A549 (cell line): ENCODE measurements around the gene AADAC. TPM values are rescaled to one million over a fixed set of nuclear protein-coding genes. Genes with fewer than 3 reads are reported as not detected.

Experiments used
- ATAC-seq, 2 experiments: fragments of 200-7000 bp in 1 of 2; fragments of >200 bp in 1 of 2; cut with Nextera tagmentation in 1 of 2; cut with Tn5 transposase in 1 of 2; 3 replicates each; pipeline versions ENCODE4 v1.8.0 to v1.9.1; 2018 to 2020; ENCODE audit warnings: mild to moderate bottlenecking in 1 of 2, moderate library complexity in 1 of 2
- CTCF ChIA-PET: fragments of 300-600 bp; sonication (Branson Sonifier 250); formaldehyde crosslinking; extraction: SDS; loops from one replicate; lab custom pipeline; 2021; ENCODE audit warnings: antibody characterized with exemption, inconsistent platforms; lab: Yijun Ruan, JAX
- POLR2A ChIA-PET: fragments of 350-600 bp; formaldehyde crosslinking; extraction: SDS; loops from one replicate; lab custom pipeline; 2021; ENCODE audit warnings: antibody characterized with exemption, inconsistent platforms; lab: Yijun Ruan, JAX
- DNase-seq, 2 experiments: peaks; one replicate each; pipeline versions ENCODE4 v3.0.0 to v3.0.0-alpha.2; 2011 to 2016; ENCODE audit warnings: low read depth in 1 of 2, low spot score in 1 of 2
- FAIRE-seq: peaks from 2 replicates; lab custom pipeline; 2011; peaks lifted over from hg19 to GRCh38; lab: Jason Lieb, UNC
- H3K27ac ChIP-seq, 2 experiments: fragments of >200 bp; sonication (Bioruptor Twin); formaldehyde crosslinking; 3 replicates each; pipeline ENCODE4 v1.5.1; 2016 to 2017
- H3K4me1 ChIP-seq: fragments of >200 bp; sonication (Bioruptor Twin); formaldehyde crosslinking; 3 replicates; pipeline ENCODE4 v1.6.1; 2016
- H3K4me2 ChIP-seq: fragments of >200 bp; sonication (Bioruptor Twin); formaldehyde crosslinking; 3 replicates; pipeline ENCODE4 v1.6.1; 2016
- H3K4me3 ChIP-seq: fragments of >200 bp; sonication (Bioruptor Twin); formaldehyde crosslinking; 3 replicates; pipeline ENCODE4 v1.5.1; 2016
- H3K9me3 ChIP-seq: fragments of >200 bp; sonication (Bioruptor Twin); formaldehyde crosslinking; 3 replicates; pipeline ENCODE4 v1.6.1; 2016
- ATOH8 ChIP-seq: fragments of 250-450 bp; sonication (Bioruptor Pico); IDR thresholded peaks from 2 replicates; pipeline ENCODE4 v1.5.0; 2020; ENCODE audit warnings: low read depth, mild to moderate bottlenecking, moderate library complexity
- CBX2 ChIP-seq: fragments of 200-600 bp; sonication (generic); IDR thresholded peaks from 2 replicates; pipeline ENCODE4 v1.6.1; 2016; ENCODE audit warnings: low read depth, mild to moderate bottlenecking, borderline replicate concordance
- CEBPB ChIP-seq, 2 experiments: fragments of >200 bp in 1 of 2; sonication (Bioruptor Twin) in 1 of 2; formaldehyde crosslinking in 1 of 2; IDR thresholded peaks; 2 replicates each; pipeline ENCODE4 v1.6.1; 2012 to 2016
- CHD4 ChIP-seq: fragments of 200-600 bp; sonication (generic); IDR thresholded peaks from 2 replicates; pipeline ENCODE4 v1.6.1; 2016; ENCODE audit warnings: antibody characterized with exemption, mild to moderate bottlenecking, borderline replicate concordance
- EHF ChIP-seq: fragments of 250-450 bp; sonication (Bioruptor Pico); IDR thresholded peaks from 2 replicates; pipeline ENCODE4 v1.5.0; 2020; ENCODE audit warnings: mild to moderate bottlenecking
- EP300 ChIP-seq, 2 experiments: fragments of >200 bp; sonication (Bioruptor Twin); formaldehyde crosslinking; IDR thresholded peaks; 2 replicates in 1 of 2; 3 replicates in 1 of 2; pipeline ENCODE4 v1.6.1; 2016 to 2017
- ESRRA ChIP-seq: fragments of 150-350 bp; IDR thresholded peaks from 2 replicates; pipeline ENCODE4 v1.6.1; 2014; ENCODE audit warnings: mild to moderate bottlenecking, low read length, borderline replicate concordance
- FOSB ChIP-seq: fragments of 250-450 bp; sonication (Bioruptor Pico); IDR thresholded peaks from 2 replicates; pipeline ENCODE4 v1.5.0; 2020; ENCODE audit warnings: mild to moderate bottlenecking, moderate library complexity
- FOXS1 ChIP-seq: fragments of 250-450 bp; sonication (Bioruptor Pico); IDR thresholded peaks from 2 replicates; pipeline ENCODE4 v1.5.0; 2020; ENCODE audit warnings: mild to moderate bottlenecking, moderate library complexity
- HMGXB4 ChIP-seq: fragments of 250-450 bp; sonication (Bioruptor Pico); IDR thresholded peaks from 2 replicates; pipeline ENCODE4 v1.5.0; 2021; ENCODE audit warnings: mild to moderate bottlenecking, moderate library complexity, borderline replicate concordance
- HOXA7 ChIP-seq: fragments of 250-450 bp; sonication (Bioruptor Pico); IDR thresholded peaks from 2 replicates; pipeline ENCODE4 v1.5.0; 2020; ENCODE audit warnings: mild to moderate bottlenecking, moderate library complexity
- HOXB13 ChIP-seq: fragments of 250-450 bp; sonication (Bioruptor Pico); IDR thresholded peaks from 2 replicates; pipeline ENCODE4 v1.5.0; 2020; ENCODE audit warnings: low read depth, mild to moderate bottlenecking, moderate library complexity
- HOXB5 ChIP-seq: fragments of 250-450 bp; sonication (Bioruptor Pico); IDR thresholded peaks from 2 replicates; pipeline ENCODE4 v1.5.0; 2020; ENCODE audit warnings: mild to moderate bottlenecking, moderate library complexity
- JUN ChIP-seq, 2 experiments: fragments of >200 bp; sonication (Bioruptor Twin); formaldehyde crosslinking; IDR thresholded peaks; 2 replicates in 1 of 2; 3 replicates in 1 of 2; pipeline ENCODE4 v1.6.1; 2016 to 2017
- JUNB ChIP-seq: fragments of >200 bp; sonication (Bioruptor Twin); formaldehyde crosslinking; IDR thresholded peaks from 2 replicates; pipeline ENCODE4 v1.6.1; 2016
- KDM1A ChIP-seq: fragments of 200-600 bp; sonication (generic); IDR thresholded peaks from 2 replicates; pipeline ENCODE4 v1.6.1; 2016; ENCODE audit warnings: low read depth, mild to moderate bottlenecking
- MAFK ChIP-seq: fragments of 450-650 bp; IDR thresholded peaks from 2 replicates; pipeline ENCODE4 v1.6.1; 2014; ENCODE audit not compliant: partially characterized antibody
- MAZ ChIP-seq: fragments of 150-350 bp; IDR thresholded peaks from 2 replicates; pipeline ENCODE4 v1.6.1; 2014; ENCODE audit warnings: antibody characterized with exemption, low read depth, low read length, borderline replicate concordance
- NPAS2 ChIP-seq: fragments of 250-450 bp; sonication (Bioruptor Pico); IDR thresholded peaks from 2 replicates; pipeline ENCODE4 v1.8.0; 2022; ENCODE audit warnings: mild to moderate bottlenecking, moderate library complexity, borderline replicate concordance
- RAD21 ChIP-seq, 2 experiments: fragments of >200 bp in 1 of 2; sonication (Bioruptor Twin) in 1 of 2; formaldehyde crosslinking in 1 of 2; IDR thresholded peaks in 1 of 2; conservative IDR thresholded peaks in 1 of 2; 2 replicates in 1 of 2; 3 replicates in 1 of 2; pipeline ENCODE4 v1.6.1; 2012 to 2018; ENCODE audit warnings: inconsistent platforms in 1 of 2
- REST ChIP-seq: fragments of 200-600 bp; sonication (generic); IDR thresholded peaks from 2 replicates; pipeline ENCODE4 v1.6.1; 2016; ENCODE audit warnings: antibody characterized with exemption, mild to moderate bottlenecking, moderate library complexity
- RFX5 ChIP-seq: fragments of 450-650 bp; IDR thresholded peaks from 2 replicates; pipeline ENCODE4 v1.7.1; 2014; ENCODE audit warnings: antibody characterized with exemption, mild to moderate bottlenecking, moderate library complexity
- TP53 ChIP-seq: fragments of 250-450 bp; sonication (Bioruptor Pico); IDR thresholded peaks from 2 replicates; pipeline ENCODE4 v1.5.0; 2021; ENCODE audit warnings: mild to moderate bottlenecking, moderate library complexity
- WGBS: methylation state at CpG from one replicate; pipeline ENCODE4 v1.1.6; 2017; ENCODE audit errors: missing lambda C conversion rate; 5-methylcytosine and 5-hydroxymethylcytosine counted together
- polyA plus RNA-seq, 4 experiments: library from polyadenylated mRNA; depleted of rRNA in 3 of 4; stranded (reverse); fragments of >200 nt; fragmentation: RNase III in 1 of 4; extraction: RNeasy Plus Mini Kit Qiagen cat#74134 plus additional on column Dnase treatment in 1 of 4; gene quantifications; 2 replicates in 3 of 4; 3 replicates in 1 of 4; pipeline ENCODE4 v1.2.3, GENCODE V29; 2011 to 2017

The AADAC gene
- polyA plus RNA-seq, 2 of the 4 experiments (the other 2 are of a cell fraction), result 15.3 to 45.0 TPM

- TF ChIP-seq CEBPB (IDR thresholded peaks at IDR 0.05), result peak; percentile 80 to 87
- TF ChIP-seq NPAS2 (CRISPR knock-in tag), result no peak
- no peak for TF ChIP-seq CBX2
- no peak for TF ChIP-seq RFX5
- TF ChIP-seq MAZ, result no peak
- TF ChIP-seq EHF (CRISPR knock-in tag), result no peak
- no peak for TF ChIP-seq HMGXB4 (CRISPR knock-in tag)
- TF ChIP-seq CHD4, result no peak
- no peak for TF ChIP-seq TP53
- peak; percentile 88 for TF ChIP-seq HOXB5 (CRISPR knock-in tag)
- TF ChIP-seq RAD21 (conservative IDR thresholded peaks at IDR 0.05 in 1 of 2, IDR thresholded peaks at IDR 0.05 in 1 of 2), result peak; percentile 15 to 53; a peak in 3 of 5 replicates
- peak; percentile 83 for TF ChIP-seq MAFK
- no peak for TF ChIP-seq ESRRA
- peak; percentile 96 to 98 for TF ChIP-seq EP300 (IDR thresholded peaks at IDR 0.05)
- peak; percentile 99 for TF ChIP-seq JUNB
- TF ChIP-seq FOXS1 (CRISPR knock-in tag), result peak; percentile 22; the same call in 1 of the 2 replicates
- no peak for TF ChIP-seq KDM1A
- TF ChIP-seq HOXB13 (CRISPR knock-in tag), result no peak
Observed at GRCh38 chr3:151766454-151766853, 47.5 kb upstream of the AADAC start (continued).

- H3K9me3 ChIP-seq, result peaks cover 7% of the 10 kb centered on the region; the same call in 2 of the 3 replicates
- WGBS, result 8% methylated on average over 1 of the region's 1 CpG
- peak overlapping the region; percentile 81 to 83 for H3K27ac ChIP-seq
- peak in 1 of 2 experiments; percentile 22; a peak in 1 of 6 replicates for ATAC-seq
- H3K4me3 ChIP-seq, result peak overlapping the region; percentile 69
- TF ChIP-seq ATOH8 (CRISPR knock-in tag), result no peak
- TF ChIP-seq REST, result peak; percentile 15; the same call in 1 of the 2 replicates
- TF ChIP-seq HOXA7 (CRISPR knock-in tag), result peak; percentile 66; the same call in 1 of the 2 replicates
- 0 out of 2 replicates have a peak, but pooled peaks have one; percentile 65 for TF ChIP-seq FOSB (CRISPR knock-in tag)
- TF ChIP-seq JUN (IDR thresholded peaks at IDR 0.05), result 0 out of 5 replicates have a peak, but pooled peaks of 1 of the 2 experiments have one; percentile 21
- ChIA-PET POLR2A (interaction anchor here (0.7 to 2.2 kb wide), 2 partner anchors 69 to 535 kb away, joined by 3 to 5 read pairs; no protein-coding TSS in a partner anchor), CTCF (interaction anchor here (0.7 to 1.8 kb wide), 4 partner anchors 8 to 300 kb away, joined by 3 to 4 read pairs (median 4); no protein-coding TSS in a partner anchor)
- DNase-seq, result peak in 1 of 2 experiments; percentile 63
- FAIRE-seq, result no peak
- H3K4me1 ChIP-seq, result peaks cover 42% of the 10 kb centered on the region
- H3K4me2 ChIP-seq, result peak overlapping the region; percentile 89
Observed at GRCh38 chr3:151768393-151768930, 45.5 kb upstream of the AADAC start.
